Right forelimb (tissue), 1 donor: Measurements from ENCODE around the gene NUDT15.
"Not testable (repeated sequence)": the region's sequence is repeated elsewhere in the genome, so short reads cannot be mapped to it uniquely, and the experiment has no call there.

Experiments
- DNase-seq: peaks from one replicate; pipeline ENCODE4 v3.0.0-alpha.2; 2018

The NUDT15 gene

GRCh38 chr13:48043789-48044503 lies 6.4 kb downstream of the NUDT15 start:
- no peak for DNase-seq

DNA sequence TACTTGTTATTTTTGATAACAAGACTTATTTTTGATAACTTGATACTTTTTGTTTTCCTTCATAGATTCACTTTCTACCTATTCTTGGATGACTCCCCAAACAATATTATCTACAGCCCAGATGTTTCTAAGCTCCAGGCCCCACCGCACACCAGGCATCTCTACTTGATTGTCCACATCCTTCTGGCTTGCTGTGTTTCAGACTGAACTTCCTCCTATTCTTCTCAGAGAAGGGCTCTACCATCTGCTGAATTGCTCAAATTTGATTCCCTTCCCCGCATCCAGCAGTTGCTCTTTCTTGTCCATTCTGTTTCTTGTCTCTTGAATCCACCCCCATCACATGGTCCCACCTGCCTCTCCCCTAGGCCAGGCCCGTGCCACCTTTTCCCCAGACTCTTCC lies 13.0 kb downstream of the NUDT15 start:
- no peak for DNase-seq

- no peak for DNase-seq
These were observed 17.1 kb downstream of the NUDT15 start for GRCh38 chr13:48054601-48055000.

GRCh38 chr13:48055712-48056111 lies 18.2 kb downstream of the NUDT15 start:
- DNase-seq: no peak

GRCh38 chr13:48058536-48058935 lies 21.0 kb downstream of the NUDT15 start:
- DNase-seq: not testable (repeated sequence)

DNA sequence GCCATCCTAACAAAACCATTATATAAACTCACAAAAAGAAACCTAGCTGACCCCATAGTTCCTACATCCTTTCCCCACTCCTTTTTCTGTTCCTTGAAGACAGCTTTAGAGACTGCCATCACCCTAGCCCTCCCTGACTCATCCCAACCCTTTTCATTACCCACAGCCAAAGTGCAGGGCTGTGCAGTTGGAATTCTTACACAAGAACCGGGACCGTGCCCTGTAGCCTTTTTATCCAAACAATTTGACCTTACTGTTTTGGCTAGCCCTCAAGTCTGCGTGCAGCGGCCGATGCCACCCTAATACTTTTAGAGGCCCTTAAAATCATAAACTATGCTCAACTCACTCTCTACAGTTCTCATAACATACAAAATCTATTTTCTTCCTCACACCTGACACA lies 22.4 kb downstream of the NUDT15 start:
- DNase-seq: not testable (repeated sequence)

- no peak for DNase-seq
These were observed 28.9 kb downstream of the NUDT15 start for GRCh38 chr13:48066310-48066989.

DNA sequence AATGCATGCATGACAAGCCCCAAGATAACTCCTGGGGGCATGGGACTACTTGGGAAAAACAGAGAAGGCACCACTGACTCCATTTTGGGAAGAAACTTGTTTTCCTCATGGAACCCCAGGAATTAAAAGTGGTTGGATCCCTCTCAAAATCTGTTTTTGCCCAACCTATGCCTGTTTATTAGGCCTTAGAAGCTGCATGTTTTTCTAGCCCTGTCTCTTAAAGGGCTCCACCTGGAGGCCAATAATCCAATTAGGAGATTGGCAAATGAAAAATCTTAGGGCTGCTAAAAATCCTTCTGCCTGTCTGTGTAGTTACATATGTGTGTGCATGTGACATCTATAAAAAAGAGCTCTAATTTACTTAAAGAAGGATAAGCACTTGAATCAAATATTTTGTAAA lies 30.5 kb downstream of the NUDT15 start:
- no peak for DNase-seq

- no peak for DNase-seq
These were observed 31.4 kb downstream of the NUDT15 start for GRCh38 chr13:48068952-48069351.

DNA sequence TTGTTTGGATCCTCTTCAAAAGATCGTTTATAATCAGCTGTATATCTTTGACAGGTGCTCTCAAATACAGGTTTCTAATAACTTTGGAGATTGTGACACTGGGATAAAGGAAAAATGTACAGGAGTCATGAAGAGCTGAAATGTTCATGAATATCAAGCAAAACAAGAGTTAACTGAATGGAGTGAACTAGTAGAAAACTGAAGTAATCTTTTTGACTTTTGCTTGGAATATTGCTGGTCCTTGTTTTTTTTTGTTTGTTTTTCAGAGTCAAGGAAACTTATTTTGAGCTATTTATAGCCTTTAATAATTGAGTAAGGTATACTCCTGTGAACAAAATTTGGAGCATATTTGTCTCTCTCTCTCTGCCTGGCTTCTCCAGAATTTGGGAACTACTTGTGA lies 32.0 kb downstream of the NUDT15 start:
- no peak for DNase-seq

DNA sequence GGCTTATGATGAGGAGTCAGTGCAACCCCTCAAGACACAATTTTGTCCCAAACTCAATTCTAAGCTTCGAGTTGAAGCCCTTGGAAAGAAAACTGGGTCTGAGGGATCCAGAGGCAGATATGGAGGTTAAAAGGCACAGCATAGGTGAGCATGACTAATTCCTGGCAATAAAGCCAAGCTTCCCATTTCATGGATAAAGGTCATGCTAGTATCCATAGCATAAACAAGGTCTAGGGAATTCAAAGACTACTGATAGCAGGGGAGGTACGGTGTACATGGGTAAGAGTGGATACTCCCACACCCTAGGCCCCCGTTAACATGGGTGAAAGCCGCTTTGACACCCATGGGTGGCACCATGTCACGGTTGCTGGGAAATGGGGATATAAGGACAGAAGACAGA lies 33.4 kb downstream of the NUDT15 start:
- no peak for DNase-seq

GRCh38 chr13:48072304-48072703 lies 34.8 kb downstream of the NUDT15 start:
- DNase-seq: no peak

GRCh38 chr13:48072787-48073186 lies 35.3 kb downstream of the NUDT15 start:
- no peak for DNase-seq

- DNase-seq: no peak
These were observed 36.5 kb downstream of the NUDT15 start for GRCh38 chr13:48074006-48074405.

DNA sequence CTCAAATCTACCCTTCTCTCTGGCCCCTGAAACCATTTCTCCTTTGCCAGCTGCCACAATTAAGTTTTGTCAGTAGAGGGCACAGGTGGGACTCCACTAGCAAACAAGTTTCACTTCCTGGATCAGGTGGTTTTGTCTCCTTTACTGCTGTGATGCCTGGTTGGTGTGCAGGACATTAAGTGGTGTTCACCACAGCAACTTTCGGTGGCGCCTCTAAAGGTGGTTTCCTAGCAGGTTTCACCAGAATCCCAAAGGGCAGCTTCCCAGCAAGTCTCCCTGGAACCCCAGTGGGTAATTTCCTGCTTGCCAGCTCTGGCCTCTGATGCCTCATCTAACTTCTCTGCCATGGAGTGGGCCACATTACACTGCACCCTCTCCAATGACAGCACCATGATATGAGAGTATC lies 40.7 kb downstream of the NUDT15 start:
- DNase-seq: no peak

DNA sequence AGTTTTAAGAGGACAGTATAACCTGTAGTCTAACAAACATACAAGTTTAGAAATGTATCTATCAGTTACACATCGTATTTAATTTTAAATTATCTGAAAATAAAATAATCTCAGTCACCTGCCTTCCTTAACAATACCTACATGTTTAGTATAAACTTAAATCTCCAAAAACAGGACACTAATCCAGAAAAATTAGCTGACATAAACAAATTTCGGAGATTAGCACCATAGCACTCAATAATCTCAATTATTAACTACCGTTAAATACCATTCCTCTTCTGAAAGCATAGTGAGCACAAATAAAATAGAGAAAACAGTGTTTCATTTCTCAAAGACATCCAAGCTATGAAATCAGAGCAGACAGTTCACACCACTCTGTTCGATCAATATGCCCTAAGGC lies 44.2 kb downstream of the NUDT15 start:
- DNase-seq: no peak

GRCh38 chr13:48086272-48086671 lies 48.7 kb downstream of the NUDT15 start:
- DNase-seq: no peak

- no peak for DNase-seq
These were observed 56.1 kb downstream of the NUDT15 start for GRCh38 chr13:48093588-48093987.

- peak; percentile 50 for DNase-seq
These were observed 56.9 kb downstream of the NUDT15 start for GRCh38 chr13:48094404-48094780.

DNA sequence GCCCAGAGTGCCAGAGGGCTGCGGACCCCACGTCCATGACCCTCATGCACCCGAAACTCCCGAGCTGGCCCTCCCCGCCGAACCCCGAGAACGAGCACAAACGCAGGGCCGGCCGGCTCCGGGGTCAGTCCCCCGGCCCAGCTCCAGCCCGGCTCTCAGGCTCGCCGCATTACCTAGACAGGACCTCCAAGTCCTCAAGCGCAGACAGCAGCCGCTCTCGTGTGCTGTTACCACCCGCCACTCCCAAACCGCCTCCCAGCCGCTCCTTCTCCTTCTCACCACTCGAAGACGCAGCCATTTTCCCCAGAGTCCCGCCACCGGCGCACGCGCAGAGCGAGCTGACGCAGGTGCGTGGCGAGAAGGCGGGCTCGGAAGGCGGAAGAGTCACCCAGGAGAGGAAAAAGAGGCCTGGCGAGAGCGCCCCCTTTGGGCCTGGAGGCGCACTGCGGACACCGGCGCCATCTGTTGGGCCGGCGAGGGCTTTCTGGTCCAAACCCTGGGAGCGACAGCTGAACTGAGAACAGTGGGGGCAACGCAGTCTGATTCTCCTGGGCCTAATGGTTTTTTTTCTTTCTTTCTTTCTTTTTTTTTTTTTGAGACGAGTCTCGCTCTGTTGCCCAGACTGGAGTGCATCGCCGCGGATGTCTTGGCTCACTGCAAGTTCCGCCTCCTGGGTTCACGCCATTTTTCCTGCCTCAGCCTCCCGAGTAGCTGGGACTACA lies 57.4 kb downstream of the NUDT15 start, which contains the start of gene MED4:
Gene MED4, minus strand, starts transcription at position 324 of the 722 bp plus-strand sequence. Its CDS starts 26 bp downstream, at position 298.
- peak; percentile 99 for DNase-seq

DNA sequence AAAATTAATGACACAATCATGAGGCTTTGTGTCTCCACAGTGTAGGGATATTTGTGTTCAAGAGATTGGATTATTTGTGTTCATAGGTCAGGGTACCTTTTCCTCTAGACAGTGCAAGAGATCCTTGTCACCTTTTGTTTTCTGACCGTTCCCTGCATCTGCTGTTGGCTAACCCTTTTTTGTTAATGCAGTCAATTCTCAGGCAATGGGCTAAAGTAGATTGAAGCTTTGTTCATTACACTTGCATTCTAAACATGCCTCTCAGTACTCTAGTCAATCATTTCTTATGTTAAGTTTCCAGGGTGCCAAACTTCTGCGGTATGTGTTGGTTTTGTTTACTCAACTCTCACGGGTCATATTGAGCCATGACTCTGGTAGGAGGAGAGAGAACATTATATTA lies 59.1 kb downstream of the NUDT15 start:
- no peak for DNase-seq
